Peyer's patch (tissue), 4 donors: ENCODE measurements around the gene CARMIL1. TPM values are rescaled to one million over a fixed set of nuclear protein-coding genes. Genes with fewer than 3 reads are reported as not detected.
A peak's percentile ranks its signal among the peaks of the same experiment; 100 is the strongest.

Experiments
- DNase-seq, 3 donors: peaks; one replicate each; pipeline ENCODE4 v3.0.0-alpha.2; 2017 to 2019
- H3K27ac ChIP-seq, 4 donors: fragments of 200-600 bp; sonication (generic); one replicate each; pipeline ENCODE4 v1.5.1; 2016 to 2019
- H3K27me3 ChIP-seq, 2 donors: fragments of 200-600 bp; sonication (generic); one replicate each; pipeline ENCODE4 v1.5.1; 2019
- H3K36me3 ChIP-seq, 3 donors: fragments of 200-600 bp; sonication (generic); one replicate each; pipeline ENCODE4 v1.5.1; 2016 to 2019
- H3K4me1 ChIP-seq, 4 donors: fragments of 200-600 bp; sonication (generic); one replicate each; pipeline ENCODE4 v1.5.1; 2016 to 2019
- H3K4me3 ChIP-seq, 4 donors: fragments of 200-600 bp; sonication (generic); 1 replicate in 3 of 4; 2 replicates in 1 of 4; pipeline ENCODE4 v1.5.1; 2016 to 2019; ENCODE audit warnings: mild to moderate bottlenecking in 1 of 4
- H3K9me3 ChIP-seq, 4 donors: fragments of 200-600 bp; sonication (generic); one replicate each; pipeline ENCODE4 v1.5.1; 2016 to 2019; ENCODE audit warnings: mild to moderate bottlenecking in 1 of 4
- POLR2A ChIP-seq, 2 donors: fragments of 450-650 bp; IDR thresholded peaks; one replicate each; pipeline ENCODE4 v1.5.1; 2017; ENCODE audit warnings: antibody characterized with exemption in 2 of 2, mild to moderate bottlenecking in 2 of 2, moderate library complexity in 2 of 2
- total RNA-seq, 4 donors: library from RNA; depleted of rRNA; stranded (reverse); fragments of >200 nt; gene quantifications; one replicate each; pipeline ENCODE4 v1.1.0, GENCODE V29; 2016
- TF ChIP-seq, protein P1 (sequence below), 6 experiments: fragments of 450-650 bp in 4 of 6; fragments of 200-600 bp in 2 of 6; sonication (generic) in 1 of 6; IDR thresholded peaks; one replicate each; pipeline ENCODE4 v1.5.1; 2017 to 2019; ENCODE audit warnings: antibody characterized with exemption in 6 of 6, mild to moderate bottlenecking in 3 of 6, moderate library complexity in 1 of 6

The CARMIL1 gene
- total RNA-seq, 4 donors from 2014 or later: 75.1 to 107 (median 85.7) TPM

DNA sequence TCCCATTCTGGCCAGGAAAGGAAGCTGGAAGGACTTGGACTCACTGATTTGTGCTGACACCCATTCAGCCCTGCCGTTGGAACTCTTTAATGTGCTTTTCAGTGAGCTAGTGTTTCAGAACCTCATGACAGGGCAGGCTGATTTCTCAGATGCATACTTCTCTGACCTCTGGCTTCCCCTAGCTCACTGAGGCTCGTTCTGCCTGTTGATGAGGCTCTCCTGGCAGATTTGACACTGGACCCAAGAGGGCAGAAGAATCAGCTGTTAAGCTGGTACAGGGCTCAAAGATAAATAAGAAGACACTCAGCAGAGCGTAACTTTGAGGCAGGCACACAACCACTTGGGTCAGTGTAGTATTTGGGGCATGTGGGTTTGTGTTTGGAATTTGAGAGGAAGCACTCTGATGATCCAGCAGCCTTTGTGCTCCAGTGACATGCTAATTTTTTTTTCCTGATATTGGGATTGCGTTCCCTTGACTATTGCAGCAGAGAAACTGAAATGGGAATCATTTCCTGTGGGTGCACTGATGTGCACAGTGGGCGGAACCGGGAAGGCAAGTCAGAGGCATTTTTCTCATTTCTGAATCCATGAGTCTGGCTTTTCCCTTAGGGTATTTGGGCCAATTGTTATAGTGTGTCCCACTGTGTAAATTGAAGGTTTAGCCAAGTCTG lies 80.2 kb downstream of the CARMIL1 start:
- DNase-seq: no peak
- Histone ChIP-seq H3K4me3 (no peak overlapping the region), H3K36me3 (no peaks in the 10 kb centered on the region), H3K9me3 (no peaks in the 10 kb centered on the region), H3K27me3 (no peaks in the 10 kb centered on the region), H3K4me1 (peaks cover 0 to 11% (median 0%) of the 10 kb centered on the region in 4 donors), H3K27ac (peak overlapping the region in 2 of 4 donors; percentile 27 to 34)
- TF ChIP-seq, protein P1, sequence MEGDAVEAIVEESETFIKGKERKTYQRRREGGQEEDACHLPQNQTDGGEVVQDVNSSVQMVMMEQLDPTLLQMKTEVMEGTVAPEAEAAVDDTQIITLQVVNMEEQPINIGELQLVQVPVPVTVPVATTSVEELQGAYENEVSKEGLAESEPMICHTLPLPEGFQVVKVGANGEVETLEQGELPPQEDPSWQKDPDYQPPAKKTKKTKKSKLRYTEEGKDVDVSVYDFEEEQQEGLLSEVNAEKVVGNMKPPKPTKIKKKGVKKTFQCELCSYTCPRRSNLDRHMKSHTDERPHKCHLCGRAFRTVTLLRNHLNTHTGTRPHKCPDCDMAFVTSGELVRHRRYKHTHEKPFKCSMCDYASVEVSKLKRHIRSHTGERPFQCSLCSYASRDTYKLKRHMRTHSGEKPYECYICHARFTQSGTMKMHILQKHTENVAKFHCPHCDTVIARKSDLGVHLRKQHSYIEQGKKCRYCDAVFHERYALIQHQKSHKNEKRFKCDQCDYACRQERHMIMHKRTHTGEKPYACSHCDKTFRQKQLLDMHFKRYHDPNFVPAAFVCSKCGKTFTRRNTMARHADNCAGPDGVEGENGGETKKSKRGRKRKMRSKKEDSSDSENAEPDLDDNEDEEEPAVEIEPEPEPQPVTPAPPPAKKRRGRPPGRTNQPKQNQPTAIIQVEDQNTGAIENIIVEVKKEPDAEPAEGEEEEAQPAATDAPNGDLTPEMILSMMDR (IDR thresholded peaks at IDR 0.05): no peak
- no peak for TF ChIP-seq POLR2A (IDR thresholded peaks at IDR 0.05)

DNA sequence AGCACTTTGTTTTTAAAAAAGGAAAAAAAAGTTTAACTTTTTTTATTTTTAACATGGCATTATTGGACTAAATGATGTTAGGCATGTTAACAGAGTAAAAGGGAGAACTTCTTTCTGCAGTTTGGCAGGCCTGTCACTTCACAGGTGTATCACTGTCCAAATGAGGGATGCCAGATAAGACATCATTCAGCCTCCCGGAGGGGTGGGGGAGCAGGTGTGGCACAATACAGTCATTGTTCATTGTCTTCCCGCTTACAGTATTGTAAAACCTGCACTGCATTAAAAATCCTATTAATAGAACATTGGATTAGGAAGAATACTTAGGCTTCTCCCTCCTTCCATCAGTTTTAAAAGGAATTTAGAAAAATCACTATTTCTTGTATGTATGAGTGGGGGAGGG lies 80.7 kb downstream of the CARMIL1 start:
- H3K4me1 ChIP-seq: peaks cover 0 to 11% (median 0%) of the 10 kb centered on the region in 4 donors
- DNase-seq: no peak
- H3K27ac ChIP-seq: no peak overlapping the region

DNA sequence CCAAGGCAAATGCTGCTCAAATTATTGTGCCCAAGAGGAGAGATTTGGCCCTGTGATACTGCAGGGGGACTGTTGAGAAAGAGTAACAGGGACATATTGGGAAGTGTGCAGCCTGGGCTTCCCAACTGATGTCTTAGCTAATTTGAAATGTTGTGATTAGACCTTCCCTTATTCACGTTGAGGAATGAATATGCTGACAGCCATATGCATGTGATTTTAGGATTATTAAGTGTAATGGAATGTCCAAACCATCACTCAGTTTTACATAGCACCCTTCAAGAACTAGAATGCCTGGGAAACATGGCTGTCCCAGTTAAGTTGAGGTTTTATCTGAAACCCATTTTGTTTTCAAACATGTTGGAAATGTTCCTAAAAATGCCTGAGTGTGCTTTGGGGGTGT lies 81.4 kb downstream of the CARMIL1 start:
- TF ChIP-seq, protein P1 (IDR thresholded peaks at IDR 0.05): no peak
- TF ChIP-seq POLR2A (IDR thresholded peaks at IDR 0.05): no peak
- no peak overlapping the region for H3K27ac ChIP-seq
- no peaks in the 10 kb centered on the region for H3K9me3 ChIP-seq
- H3K4me3 ChIP-seq: no peak overlapping the region
- no peaks in the 10 kb centered on the region for H3K36me3 ChIP-seq
- no peaks in the 10 kb centered on the region for H3K27me3 ChIP-seq
- DNase-seq: no peak
- H3K4me1 ChIP-seq: peaks cover 0 to 11% (median 0%) of the 10 kb centered on the region in 4 donors

More for the DNA sequence above, 80.7 kb downstream of the CARMIL1 start:
- no peaks in the 10 kb centered on the region for H3K36me3 ChIP-seq
- no peak overlapping the region for H3K4me3 ChIP-seq
- no peaks in the 10 kb centered on the region for H3K27me3 ChIP-seq
- TF ChIP-seq, protein P1 (IDR thresholded peaks at IDR 0.05): no peak
- TF ChIP-seq POLR2A (IDR thresholded peaks at IDR 0.05): no peak
- no peaks in the 10 kb centered on the region for H3K9me3 ChIP-seq

DNA sequence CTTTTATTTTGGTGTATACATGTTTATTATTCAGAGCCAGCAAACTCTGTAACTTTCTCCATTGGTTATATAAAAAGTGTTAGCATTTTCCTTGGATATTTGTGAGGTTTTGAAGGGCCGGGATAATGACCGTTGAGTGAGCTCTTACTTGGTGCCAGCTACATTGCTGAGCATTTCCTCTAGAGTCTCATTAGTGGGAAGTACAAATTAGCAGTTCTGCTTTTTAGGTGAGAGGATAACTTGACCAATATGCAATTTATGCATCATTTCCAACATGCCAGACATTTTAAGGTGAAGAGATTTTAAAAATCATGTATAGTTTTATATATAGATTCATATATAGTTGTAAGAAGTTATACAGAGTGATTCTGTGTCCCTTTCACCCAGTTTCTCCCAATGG lies 84.3 kb downstream of the CARMIL1 start:
- no peak for DNase-seq
- no peaks in the 10 kb centered on the region for H3K27me3 ChIP-seq
- no peaks in the 10 kb centered on the region for H3K9me3 ChIP-seq
- no peak overlapping the region for H3K4me3 ChIP-seq
- peaks cover 0 to 26% (median 0%) of the 10 kb centered on the region in 4 donors for H3K4me1 ChIP-seq
- H3K27ac ChIP-seq: no peak overlapping the region
- no peak for TF ChIP-seq POLR2A (IDR thresholded peaks at IDR 0.05)
- TF ChIP-seq, protein P1 (IDR thresholded peaks at IDR 0.05): no peak
- no peaks in the 10 kb centered on the region for H3K36me3 ChIP-seq

DNA sequence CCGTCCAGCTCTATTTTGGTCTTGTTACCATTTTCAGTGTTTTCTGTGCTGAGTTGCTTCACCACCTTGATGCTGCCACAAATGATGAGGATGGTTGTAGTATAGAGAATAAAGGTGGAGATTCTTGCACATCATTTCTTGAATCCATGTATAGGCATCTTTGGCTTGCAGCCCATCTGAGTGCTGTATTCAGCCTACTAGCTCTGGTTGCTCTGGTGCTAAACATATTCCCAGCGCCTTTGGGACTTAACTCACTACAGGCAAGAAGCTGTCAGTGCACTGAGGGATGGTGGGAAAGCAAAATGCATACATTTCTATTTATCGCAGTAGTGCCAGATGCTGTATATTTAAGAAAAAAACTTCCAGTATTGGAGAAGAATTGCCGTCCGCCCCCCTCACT lies 86.0 kb downstream of the CARMIL1 start:
- no peak overlapping the region for H3K27ac ChIP-seq
- H3K4me1 ChIP-seq: peaks cover 0 to 27% (median 6%) of the 10 kb centered on the region in 4 donors
- DNase-seq: no peak
- no peaks in the 10 kb centered on the region for H3K9me3 ChIP-seq
- H3K27me3 ChIP-seq: no peaks in the 10 kb centered on the region
- no peaks in the 10 kb centered on the region for H3K36me3 ChIP-seq
- TF ChIP-seq POLR2A (IDR thresholded peaks at IDR 0.05): no peak
- TF ChIP-seq, protein P1 (IDR thresholded peaks at IDR 0.05): no peak
- H3K4me3 ChIP-seq: no peak overlapping the region
